ENCODE data around the gene GALNT9.

GALNT9 gene

DNA sequence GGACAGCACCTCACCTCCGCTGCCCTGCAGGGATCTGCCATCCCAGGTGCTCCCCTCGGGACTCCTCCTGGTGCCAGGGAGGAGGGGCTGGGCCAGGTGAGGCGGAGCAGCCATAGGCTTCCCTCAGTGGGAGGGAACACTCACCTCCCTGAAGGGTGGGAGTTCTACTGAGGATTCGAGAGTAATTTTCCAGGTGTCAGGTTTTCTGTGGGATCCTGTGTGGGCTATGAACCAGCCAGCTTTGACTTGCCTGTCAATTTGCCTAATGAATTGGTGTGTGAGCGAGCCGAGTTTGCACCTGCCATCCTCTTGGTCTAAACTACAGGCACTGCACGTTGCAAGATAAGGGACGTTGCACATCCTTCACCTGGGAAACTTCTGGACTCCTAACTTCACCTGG is 134.8 kb downstream of the GALNT9 start:
- DNase-seq: no peak

DNA sequence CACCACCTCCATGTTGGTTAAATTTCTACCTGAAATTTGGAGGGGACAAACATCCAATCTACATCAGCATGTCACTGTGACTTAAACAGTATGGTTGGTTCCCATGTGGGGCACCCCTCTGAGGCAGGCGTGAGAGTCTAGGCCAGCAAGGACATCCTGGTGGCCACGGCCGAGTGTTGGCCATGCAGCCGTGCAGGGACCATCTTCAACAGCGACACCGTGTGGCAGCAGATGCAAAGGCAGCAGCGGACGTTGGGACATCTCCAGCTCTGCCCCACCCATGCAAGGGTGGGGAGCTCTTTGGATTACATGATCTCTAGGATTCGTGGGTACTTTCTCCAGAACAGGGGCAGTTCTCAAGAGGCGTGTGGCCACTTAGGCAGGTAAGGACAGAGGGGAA is 135.3 kb downstream of the GALNT9 start:
- DNase-seq: no peak

DNA sequence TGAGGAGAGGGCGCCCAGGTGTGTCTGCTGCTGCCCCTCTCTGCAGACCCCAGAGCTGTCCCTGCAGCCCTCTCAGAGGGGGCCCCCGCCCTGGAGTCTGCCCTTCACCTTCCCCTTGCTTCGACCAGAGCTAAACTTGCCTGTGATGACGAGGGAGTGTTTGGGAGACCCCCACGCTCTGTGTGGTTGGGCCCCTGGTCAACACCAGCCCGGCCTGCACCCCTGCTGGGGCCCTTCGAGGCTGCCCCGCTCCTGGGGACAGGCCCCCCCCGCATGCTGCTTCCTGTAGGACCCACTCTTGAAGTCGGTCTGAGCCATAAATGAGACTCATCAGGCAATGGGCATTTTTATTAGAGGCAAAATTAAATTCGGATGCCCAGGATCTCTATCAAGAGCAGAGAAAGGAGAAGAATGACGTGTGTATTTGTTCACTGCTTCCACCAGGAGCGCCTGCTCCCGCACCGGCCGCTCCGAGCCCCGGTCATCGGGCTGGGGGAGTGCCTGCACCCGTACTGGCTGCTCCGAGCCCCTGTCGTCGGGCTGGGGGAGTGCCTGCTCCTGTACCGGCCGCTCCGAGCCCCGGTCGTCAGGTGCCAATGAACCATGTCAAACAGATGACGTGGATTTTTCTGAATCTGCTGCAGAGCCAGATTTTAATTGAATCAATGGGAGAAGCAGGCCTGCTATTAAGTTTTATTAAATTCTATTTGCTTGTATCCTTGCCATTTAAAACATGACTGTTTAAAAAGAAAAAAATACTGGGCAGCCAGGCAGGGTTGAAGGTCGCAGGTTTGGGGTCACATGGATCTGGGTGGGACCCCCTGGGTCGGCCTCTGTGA is 137.5 kb downstream of the GALNT9 start:
- DNase-seq: no peak

DNA sequence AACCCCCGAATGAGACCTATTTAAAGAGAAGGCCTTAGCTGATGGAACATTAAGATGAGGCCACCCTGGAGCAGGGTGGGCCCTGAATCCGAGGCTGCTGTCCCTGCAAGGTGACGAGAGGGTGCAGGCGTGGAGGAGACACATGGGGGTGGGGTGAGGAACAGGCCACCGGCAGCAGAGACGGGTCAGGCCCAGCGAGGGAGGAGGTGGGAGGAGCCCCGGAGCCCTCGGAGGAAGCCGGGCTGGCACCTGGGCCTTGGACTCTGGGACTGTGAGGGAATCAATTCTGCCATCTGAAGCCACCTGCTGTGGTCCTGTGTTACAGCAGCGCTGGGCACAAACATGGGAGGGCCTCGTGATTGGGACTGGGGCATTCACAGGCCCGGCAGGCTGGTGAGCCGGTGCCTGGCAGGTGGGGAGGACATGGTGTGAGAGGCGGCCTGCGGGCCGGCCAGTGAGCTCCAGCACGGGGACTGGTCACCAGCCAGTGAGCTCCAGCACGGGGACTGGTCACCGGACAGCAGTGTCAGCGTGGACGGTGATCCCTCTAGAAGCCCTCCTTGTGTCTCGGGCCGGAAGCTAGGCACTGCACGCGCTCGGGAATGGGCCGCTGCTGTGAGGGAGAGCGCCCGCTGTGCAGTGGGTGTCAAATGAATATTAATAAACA is 138.4 kb downstream of the GALNT9 start:
- DNase-seq: no peak

DNA sequence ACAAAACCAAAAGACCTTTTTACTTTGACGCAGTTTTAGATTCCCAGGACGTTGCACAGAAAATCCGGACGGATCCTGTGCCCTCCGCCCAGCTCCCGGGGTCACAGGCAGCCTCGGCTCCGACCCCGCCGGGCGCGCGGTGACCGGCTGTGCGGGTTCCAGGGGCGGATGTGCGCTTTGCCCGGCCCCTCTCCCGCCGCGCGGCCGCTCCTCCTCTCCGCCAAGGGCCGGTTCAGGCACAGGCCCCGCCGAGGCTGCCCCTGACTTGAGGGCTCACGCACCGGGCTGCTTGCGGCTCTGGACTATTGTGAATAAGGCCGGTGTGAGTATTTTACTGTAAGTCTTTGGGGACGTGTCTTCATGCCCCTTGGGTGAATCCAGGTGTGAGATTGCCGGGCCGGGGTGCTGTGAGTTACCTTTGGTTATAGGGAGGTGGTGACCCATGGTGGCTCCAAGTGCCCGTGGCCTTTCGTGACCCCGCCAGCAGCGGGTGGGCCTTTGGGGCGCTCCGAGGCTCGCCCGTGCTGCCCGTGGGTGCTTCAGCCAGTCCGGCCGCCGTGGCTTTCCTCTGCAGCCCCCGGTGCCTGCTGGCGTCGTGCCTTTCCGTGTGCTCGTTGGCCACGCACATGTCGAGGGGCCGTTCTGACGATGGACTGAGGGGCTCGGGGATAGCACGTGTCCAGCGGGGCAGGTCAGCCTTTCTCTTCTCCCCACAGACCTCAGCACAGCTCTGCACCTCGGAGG is 139.2 kb downstream of the GALNT9 start:
- DNase-seq: no peak

DNA sequence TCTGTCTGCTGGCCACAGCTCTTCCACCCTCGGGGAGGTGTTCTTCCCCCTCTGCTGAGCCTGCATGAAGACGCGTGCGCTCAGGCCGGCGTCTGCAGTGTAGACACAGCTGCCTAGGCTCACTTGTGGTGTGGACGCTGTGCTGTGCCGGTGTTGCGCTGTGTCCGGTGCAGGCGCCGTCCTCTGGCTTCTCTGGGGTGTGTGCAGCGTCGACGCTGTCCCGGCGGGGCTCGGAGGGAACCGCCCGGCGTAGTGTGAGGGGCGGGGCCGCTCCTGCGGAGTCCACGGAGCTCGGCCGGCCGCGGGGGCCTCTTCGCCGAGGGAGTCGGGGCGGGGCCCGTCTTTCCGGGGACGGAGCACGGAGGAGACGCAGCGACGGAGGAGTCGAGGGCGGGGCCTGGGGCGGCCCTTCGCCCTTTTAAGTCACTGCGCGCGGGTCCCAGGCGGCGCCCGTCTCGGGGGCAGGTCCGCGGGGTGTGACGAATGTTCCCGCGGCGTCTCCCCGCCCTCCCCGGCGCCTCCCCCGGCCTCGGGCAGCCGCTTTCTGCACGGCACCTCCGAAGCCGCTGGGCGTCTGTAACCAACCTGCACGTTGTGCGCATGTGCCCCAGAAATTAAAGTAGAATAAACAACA is 139.9 kb downstream of the GALNT9 start:
- peak; percentile 16 to 64 for DNase-seq

DNA sequence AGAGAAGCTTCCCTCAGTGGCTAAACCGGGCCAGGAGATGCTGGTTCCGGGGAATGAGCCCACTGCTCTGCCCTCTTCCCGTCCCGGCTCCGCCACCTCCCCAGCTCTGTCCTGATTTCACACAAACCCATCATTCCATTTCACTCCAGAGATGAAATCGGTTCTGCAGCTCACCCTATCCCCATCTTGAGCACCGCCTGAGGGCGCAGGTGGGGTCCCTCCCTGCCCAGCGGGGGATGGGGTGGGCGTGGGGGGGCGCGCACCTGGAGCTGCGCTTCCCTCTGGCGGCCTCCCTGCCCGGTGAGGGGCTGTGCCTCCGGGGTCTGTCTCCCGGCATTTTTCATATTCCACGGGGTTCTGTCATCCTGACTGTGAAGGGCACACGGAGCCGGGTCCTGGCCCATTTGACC is 140.5 kb downstream of the GALNT9 start:
- no peak for DNase-seq

DNA sequence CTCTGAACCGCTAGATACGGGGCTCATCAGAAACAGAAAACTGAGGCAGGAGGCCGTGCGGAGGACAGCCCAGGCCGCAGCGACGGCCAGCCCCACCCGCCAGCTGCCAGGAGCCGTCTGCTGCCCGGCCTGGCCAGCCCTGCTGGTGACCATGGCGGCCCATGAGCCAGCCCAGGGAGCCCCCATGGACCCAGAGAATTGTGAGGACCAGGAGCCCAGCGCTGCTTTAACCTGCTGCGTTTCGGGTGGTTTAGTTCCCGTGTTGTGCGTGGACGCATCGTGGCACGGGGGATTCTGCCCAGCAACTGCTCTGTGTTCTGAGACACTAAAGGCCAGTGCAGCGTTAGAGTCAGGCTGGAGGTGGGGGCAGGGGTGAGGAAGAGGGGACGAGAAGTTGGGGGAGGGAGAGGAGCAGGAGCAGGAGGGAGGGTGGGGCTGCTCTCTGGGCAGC is 140.9 kb downstream of the GALNT9 start:
- DNase-seq: no peak

DNA sequence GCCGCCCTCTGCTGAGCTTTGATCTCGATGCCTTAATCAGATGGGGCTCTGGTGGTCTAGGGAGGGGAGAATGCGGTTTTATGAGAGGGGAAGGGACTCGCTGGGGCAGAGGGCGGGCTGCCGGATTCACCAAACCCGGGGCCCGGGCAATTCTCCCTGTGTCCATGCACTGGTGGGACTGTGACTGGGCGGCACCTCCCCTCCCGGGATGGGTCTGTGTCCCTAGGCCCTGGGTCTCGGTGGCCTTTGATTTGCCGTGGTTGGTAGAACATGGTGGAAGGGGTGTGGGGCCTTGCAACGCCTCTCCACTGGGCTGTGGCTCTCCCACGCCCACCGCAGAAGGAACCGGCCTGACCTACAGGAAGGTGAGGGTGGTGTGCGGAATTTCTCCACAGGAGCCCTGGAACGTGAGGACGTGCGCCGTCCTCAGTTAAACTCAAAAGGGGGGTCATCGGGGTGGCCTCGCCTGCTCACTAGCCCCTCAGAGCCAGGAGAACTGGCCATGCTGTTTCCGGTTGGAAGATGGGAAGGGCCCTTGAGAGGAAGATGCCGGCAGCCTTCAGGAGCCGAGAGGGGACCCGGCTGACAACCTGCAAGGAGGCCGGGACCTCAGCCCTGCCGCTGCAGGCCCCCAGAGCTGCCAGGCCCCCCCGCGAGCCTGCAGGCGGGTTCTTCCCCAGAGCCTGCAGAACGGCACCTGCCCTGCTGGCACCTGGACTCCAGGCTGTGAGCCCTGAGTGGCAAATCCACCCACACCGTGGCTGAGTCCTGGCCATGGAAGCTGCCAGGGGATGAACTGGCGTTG is 141.5 kb downstream of the GALNT9 start:
- DNase-seq: no peak

DNA sequence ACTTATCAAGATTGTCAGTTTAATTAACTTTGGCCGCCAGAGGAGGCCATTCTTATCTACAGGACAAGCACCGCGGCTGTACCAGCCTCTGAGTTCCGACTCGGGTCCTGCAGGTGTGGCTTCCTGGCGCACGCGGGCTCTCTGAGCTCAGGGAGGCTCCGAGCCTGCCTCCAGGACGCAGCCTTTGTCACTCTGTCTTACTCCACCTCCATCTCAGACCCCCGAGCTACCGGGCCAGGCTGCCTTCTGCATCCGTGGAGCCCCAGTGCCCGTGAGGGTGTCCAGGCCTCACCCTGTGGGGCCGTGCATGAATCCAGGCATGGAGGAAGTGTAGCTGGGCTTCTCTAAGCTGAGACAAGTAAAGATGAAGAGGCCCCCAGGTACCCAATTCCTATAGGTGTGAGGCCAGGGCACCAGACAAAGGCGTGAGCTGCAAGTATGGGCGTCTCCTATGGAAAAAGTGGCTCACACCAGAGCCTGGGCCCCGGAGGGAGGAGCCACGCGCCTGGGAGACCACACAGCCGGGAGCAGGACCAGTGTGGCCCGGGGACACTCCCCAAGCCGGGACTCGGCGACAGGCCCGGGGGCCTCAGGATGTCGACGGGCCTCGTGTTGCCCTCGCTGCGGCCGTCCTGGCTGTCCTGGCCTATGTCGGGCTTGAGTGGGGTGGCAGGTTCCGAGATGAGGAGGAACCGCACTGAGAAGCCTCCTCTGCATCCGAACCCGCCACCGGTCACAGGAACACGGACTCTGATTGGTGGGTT is 142.3 kb downstream of the GALNT9 start:
- DNase-seq: no peak

DNA sequence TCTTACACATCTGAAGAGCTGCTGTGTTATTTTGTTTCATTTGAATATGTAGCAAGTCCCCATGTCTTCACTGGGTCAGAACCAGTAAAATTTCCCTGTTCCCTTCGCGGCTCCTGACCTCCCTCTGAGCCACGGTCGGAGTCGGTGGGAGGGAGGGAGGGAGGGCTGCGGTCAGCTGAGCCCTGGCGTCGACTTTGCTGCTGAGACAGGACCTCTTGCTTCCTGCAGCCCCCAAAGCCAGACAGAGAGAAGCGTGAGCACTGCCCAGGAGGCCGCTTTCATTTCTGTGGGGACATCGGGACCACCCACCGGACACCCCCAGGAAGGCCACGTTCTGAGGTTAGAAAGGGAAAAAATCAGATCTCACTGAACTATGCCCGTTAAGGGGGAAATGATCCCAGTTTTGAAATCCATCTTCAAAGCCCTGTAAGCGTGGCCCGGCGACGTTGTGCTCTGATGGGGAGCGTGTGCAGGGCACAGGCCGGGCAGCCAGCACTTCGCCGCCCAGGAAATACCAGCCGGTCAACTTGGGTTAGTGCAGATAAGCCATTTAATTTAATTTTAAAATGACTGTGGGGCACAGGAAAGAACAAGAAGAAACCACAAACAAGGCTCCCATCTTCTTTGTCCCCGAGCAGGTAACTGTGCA is 143.1 kb downstream of the GALNT9 start:
- DNase-seq: no peak

DNA sequence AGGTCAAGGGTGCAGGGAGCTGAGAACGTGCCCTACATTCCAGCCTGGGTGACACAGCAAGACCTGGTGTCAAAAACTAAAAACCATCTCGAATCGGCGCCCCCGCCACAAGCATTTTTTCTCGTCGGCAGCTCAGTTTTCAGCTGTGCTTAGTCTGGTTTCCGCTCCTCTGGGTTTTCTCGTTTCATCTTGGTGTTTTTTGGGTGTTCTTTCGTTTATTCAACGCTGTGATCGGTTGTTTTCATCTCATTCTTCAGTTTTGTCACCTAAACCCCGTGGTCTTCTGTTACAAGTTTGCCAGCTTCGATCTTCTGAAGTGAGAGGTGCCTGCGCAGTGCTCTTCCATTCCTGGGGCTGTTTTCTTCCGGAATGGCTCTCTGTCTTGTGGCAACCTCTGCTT is 143.7 kb downstream of the GALNT9 start:
- DNase-seq: no peak

DNA sequence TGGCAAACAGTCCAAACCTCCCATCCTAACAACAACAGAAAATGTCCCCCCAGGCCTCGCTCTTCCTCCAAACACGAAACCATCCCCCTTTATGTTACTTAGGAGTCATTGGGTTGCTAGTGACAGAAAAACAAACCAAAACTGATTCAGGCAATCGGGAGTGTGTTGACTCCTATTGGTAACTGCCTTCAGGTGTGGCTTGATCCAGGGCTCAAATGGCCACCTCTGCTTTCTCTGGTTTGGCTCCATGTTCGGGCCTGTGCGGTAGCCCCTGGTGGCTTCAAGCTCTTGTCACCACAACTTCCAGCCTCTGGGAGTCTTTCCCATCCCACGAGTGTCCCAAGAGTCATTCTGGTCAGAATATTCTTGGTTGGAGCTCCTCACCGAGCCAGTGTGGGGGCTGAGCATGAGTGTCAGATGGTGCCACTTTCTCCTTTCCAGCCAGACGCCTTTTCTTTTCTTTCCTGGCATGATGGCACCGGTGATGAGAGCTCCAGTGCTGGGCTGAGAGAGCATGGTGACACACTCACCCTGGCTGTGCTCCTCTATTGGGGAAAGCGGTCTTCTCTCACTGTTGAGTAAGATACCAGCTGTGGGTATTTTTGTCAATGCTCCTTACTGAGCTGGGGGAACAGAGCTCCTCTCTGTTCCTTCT is 146.6 kb downstream of the GALNT9 start:
- DNase-seq: no peak

DNA sequence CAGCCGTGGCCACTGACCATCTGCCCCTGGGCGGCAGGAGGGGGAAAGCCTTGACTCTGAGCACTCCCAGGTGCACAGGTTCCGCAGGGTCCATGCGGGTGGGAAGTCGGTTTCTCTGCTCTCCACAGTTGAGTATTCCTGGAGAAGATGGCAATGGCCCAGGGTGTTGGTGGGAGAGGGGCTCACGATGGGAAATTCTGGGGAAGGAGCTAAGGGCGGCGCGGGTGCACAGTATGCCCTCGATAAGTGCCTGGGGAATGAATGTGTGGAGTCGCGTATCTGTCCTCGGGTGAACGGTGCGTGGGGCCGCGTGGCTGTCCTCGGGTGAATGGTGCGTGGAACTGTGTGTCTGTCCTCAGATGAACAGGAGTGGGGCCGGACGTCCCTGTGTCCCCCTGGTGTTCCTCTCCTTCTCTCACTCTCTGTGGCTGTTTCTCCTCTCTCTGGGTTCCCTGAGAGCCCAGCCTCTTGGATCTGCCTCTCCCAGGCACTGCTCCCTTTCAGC is 147.1 kb downstream of the GALNT9 start:
- DNase-seq: no peak

DNA sequence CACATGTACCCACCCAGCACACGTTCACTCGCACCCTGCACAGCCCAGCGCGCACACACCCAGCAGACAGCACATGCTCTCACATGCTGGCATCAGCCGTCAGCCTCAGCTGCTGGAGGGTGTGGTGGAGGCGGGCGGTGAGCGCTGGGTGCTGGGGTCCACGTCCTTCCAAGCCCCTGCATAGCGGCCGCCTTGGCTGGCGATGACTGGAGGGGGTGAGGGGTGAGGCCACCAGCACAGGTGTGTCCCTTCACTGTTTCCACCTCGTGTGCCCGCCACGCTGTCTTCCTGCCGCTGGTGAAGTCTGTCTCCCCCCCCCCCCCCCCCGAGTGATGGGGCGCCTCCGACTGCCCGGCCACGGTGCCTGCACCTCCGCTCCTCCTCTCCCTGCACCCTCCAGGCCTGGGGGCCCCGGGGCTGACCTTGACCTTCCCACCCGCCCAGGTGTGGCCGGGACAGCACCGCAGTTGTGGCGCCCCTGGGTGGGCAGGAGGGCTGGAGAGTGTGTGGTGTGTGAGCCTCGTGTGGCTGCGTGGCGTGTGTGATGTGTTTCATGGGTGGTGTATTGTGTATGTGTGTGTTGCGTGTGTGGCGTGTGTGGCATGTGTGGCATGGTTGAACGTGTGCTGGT is 147.7 kb downstream of the GALNT9 start:
- no peak for DNase-seq

DNA sequence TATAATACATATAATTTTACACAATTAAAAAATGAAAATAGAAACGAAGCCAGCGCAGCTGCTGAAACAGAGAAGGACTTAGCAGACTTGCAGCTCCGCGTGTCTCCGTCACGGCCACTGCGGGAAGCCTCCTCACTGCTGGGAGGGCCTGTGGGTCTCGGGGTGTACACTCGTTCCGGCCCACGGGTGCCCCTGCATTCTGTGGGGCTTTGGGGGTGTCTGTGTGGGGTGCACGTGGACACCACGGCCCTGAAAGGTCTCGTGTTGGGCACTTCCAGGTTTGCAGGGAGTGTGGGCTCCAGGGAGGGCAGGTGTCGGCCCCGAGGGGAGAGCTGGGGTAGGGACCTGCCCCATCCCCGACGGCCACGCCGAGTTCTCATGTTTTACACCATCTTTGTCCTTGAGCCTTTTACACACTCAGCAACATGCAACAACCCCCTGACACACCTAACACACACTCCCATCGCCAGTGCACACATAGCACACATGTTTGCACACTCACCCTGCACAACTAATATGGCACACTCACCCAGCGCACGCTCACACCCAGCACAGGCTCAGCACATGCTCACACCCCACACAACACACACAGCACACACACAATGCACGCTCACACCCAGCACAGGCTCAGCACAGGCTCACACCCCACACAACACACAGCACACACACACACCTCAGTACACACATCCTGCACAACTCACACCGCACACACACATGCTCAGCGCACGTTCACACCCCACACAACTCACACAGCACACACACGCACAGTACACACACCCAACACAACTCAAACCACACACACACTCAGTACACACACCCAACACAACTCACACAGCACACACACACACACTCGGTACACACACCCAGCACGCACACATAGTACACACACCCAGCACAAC is 148.5 kb downstream of the GALNT9 start:
- DNase-seq: no peak

DNA sequence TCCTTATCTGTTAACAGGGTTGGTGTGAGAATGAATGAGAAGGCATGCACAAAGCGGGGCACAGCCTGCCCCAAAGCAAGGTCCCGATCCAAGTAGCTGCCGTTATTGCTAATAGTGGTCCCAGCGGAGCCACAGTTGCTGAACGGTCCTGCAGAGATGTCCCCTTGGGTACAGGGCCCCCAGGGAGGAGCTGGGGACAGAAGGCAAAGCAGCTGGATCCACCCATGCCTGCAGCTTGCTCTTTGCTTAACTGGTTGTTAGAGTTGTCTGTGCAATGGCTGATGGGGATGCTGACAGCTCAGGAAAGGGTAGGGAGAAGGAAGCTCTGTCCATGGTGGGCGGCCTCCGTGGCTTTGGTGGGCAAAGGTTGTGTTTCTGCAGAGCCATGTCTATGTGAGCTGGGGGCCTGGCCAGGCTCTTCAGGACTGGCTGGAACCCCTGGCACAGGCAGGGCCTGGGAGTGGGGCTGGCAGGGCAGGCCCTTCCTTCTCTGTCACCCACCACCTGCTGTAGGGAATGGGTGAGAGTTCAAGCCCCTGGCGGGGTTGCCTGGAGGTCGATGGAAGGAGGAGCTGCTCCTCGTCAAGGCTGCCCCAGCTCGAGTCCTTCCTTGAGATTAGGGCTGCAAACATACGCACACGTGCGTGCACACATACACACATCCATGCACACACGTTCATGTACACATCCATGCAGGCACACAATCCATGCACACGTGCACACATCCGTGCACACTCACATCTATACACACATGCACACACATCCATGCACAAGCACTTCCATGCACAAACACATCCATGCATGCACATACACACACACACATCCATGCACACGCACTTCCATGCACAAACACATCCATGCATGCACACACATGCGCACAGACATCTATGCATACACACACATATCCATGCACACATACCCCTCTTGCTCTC is 149.7 kb downstream of the GALNT9 start:
- no peak for DNase-seq
